Activated B cell treated with CpG ODN at 0.5 μM for 24 hours (primary cell): Measurements from ENCODE around the gene TMEM91. TPM values are rescaled to one million over a fixed set of nuclear protein-coding genes. Genes with fewer than 3 reads are reported as not detected.
A peak's percentile ranks its signal among the peaks of the same experiment; 100 is the strongest.
"Not testable (repeated sequence)": the region's sequence is repeated elsewhere in the genome, so short reads cannot be mapped to it uniquely, and the experiment has no call there.

ENCODE experiments used
- ATAC-seq: fragments of 200-7000 bp; cut with Tn5 transposase; one replicate; pipeline ENCODE4 v1.10.0; 2021; ENCODE audit warnings: low read depth, mild to moderate bottlenecking, moderate library complexity
- CTCF ChIA-PET: fragments of 350-600 bp; sonication (Branson Sonifier 250); formaldehyde crosslinking; loops from one replicate; lab custom pipeline; 2021; ENCODE audit warnings: antibody characterized with exemption; lab: Charles Lee
- POLR2A ChIA-PET: fragments of 350-600 bp; sonication (Branson Sonifier 250); formaldehyde crosslinking; loops from one replicate; lab custom pipeline; 2021; ENCODE audit warnings: antibody characterized with exemption; lab: Charles Lee
- DNase-seq: peaks from one replicate; pipeline ENCODE4 v3.0.0; 2022
- H3K27ac Mint-ChIP-seq: one replicate; pipeline ENCODE4 v1.8.0; 2020; ENCODE audit warnings: mixed read lengths
- H3K27me3 Mint-ChIP-seq: one replicate; pipeline ENCODE4 v1.8.0; 2021; ENCODE audit warnings: mixed read lengths
- H3K36me3 Mint-ChIP-seq: one replicate; pipeline ENCODE4 v1.8.0; 2021; ENCODE audit warnings: low read depth, mixed read lengths
- H3K4me1 Mint-ChIP-seq: one replicate; pipeline ENCODE4 v1.8.0; 2021; ENCODE audit warnings: mixed read lengths
- H3K4me3 Mint-ChIP-seq: one replicate; pipeline ENCODE4 v1.8.0; 2020; ENCODE audit warnings: mild to moderate bottlenecking, mixed read lengths
- H3K9me3 Mint-ChIP-seq: one replicate; pipeline ENCODE4 v1.8.0; 2020; ENCODE audit warnings: mixed read lengths
- intact Hi-C: fragments of 100-400 bp; cut with micrococcal nuclease; formaldehyde crosslinking; loops from one replicate; pipeline ENCODE4 v1.15.1; 2024
- total RNA-seq: library from RNA; stranded (reverse); gene quantifications from 2 replicates; pipeline ENCODE4 v1.2.3, GENCODE V29; 2022
- TF ChIP-seq, protein P1 (sequence below): fragments of 200-600 bp; IDR thresholded peaks from one replicate; pipeline ENCODE4 v1.8.0; 2022; ENCODE audit warnings: antibody characterized with exemption, mild to moderate bottlenecking

Gene TMEM91
- total RNA-seq, 1 donor from 2014 or later: 4.6 TPM

GRCh38 chr19:41373993-41374392 is 2.3 kb upstream of the TMEM91 start:
- ATAC-seq (no peak), DNase-seq (no peak)
- intact Hi-C loops: no loop called here
- TF ChIP-seq, protein P1, sequence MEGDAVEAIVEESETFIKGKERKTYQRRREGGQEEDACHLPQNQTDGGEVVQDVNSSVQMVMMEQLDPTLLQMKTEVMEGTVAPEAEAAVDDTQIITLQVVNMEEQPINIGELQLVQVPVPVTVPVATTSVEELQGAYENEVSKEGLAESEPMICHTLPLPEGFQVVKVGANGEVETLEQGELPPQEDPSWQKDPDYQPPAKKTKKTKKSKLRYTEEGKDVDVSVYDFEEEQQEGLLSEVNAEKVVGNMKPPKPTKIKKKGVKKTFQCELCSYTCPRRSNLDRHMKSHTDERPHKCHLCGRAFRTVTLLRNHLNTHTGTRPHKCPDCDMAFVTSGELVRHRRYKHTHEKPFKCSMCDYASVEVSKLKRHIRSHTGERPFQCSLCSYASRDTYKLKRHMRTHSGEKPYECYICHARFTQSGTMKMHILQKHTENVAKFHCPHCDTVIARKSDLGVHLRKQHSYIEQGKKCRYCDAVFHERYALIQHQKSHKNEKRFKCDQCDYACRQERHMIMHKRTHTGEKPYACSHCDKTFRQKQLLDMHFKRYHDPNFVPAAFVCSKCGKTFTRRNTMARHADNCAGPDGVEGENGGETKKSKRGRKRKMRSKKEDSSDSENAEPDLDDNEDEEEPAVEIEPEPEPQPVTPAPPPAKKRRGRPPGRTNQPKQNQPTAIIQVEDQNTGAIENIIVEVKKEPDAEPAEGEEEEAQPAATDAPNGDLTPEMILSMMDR: no peak
- Mint-ChIP-seq H3K9me3 (no peaks in the 10 kb centered on the region), H3K27me3 (no peaks in the 10 kb centered on the region), H3K36me3 (no peaks in the 10 kb centered on the region), H3K27ac (no peak overlapping the region), H3K4me1 (peaks cover 23% of the 10 kb centered on the region), H3K4me3 (no peak overlapping the region)
- ChIA-PET POLR2A (no interaction called here), CTCF (no interaction called here)

DNA sequence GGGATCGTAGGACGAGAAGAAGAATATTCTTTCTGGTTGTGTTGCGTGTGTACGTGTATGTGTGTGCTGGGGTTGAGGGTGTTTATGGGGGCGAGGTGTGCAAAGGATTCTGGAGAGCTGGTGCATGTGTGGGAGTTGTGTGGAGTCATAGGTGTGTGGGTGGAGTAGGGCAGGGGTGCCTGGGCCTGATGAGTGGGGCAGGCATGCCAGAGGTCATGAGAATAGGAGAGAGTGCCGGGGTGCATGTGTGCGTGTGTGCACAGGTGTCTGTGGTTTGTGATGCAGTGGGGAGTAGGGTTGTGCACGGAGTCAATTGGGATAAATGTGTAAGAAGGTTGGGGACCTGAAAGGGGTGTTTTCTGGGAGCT is 649 bp downstream of the TMEM91 start:
- Mint-ChIP-seq H3K9me3 (no peaks in the 10 kb centered on the region), H3K27me3 (no peaks in the 10 kb centered on the region), H3K36me3 (no peaks in the 10 kb centered on the region), H3K4me3 (peak overlapping the region; percentile 52), H3K27ac (no peak overlapping the region), H3K4me1 (peaks cover 23% of the 10 kb centered on the region)
- intact Hi-C loops: no loop called here
- ATAC-seq (no peak), DNase-seq (no peak)
- ChIA-PET POLR2A (interaction anchor here (0.6 kb wide), 1 partner anchor 173 kb away, joined by 4 read pairs; no protein-coding TSS in a partner anchor), CTCF (no interaction called here)
- TF ChIP-seq, protein P1: no peak

DNA sequence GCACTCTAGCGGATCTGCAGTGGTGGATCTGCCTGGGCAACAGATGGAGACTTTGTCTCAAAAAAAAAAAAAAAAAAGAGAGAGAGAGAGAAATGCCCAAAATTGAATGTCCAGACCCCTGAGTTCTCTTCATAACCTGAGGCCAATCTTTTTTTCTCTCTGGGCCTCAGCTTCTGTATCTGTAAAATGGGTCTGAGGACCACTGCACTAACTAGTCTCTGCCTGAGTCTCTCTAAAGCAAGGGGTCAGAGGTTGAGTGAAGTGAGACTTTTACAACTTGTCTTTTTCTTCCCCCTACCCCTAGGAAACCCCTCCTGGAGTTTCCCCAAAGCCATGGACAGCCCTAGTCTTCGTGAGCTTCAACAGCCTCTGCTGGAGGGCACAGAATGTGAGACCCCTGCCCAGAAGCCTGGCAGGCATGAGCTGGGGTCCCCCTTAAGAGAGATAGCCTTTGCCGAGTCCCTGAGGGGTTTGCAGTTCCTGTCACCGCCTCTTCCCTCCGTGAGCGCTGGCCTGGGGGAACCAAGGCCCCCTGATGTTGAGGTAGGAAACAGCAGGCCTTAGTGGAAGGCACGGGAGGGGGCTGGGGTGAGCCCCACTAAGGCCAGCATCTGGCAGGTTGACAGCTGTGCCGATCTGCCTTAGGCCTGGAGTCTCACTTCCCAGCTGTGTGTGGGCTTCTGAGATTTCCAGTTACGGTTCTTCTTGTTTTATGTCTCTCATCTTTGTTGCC is 1.8 kb downstream of the TMEM91 start:
- Mint-ChIP-seq H3K9me3 (no peaks in the 10 kb centered on the region), H3K27ac (peak overlapping the region; percentile 36), H3K27me3 (no peaks in the 10 kb centered on the region), H3K4me1 (peaks cover 23% of the 10 kb centered on the region), H3K4me3 (no peak overlapping the region), H3K36me3 (peaks cover 4% of the 10 kb centered on the region)
- intact Hi-C loops: no loop called here
- DNase-seq (no peak), ATAC-seq (peak; percentile 88)
- CTCF ChIA-PET: no interaction called here
- POLR2A ChIA-PET: interaction anchor here (2.9 kb wide), 1 partner anchor 14 kb away, joined by 15 read pairs; the partner anchor contains the start of gene B9D2
- TF ChIP-seq, protein P1: no peak

DNA sequence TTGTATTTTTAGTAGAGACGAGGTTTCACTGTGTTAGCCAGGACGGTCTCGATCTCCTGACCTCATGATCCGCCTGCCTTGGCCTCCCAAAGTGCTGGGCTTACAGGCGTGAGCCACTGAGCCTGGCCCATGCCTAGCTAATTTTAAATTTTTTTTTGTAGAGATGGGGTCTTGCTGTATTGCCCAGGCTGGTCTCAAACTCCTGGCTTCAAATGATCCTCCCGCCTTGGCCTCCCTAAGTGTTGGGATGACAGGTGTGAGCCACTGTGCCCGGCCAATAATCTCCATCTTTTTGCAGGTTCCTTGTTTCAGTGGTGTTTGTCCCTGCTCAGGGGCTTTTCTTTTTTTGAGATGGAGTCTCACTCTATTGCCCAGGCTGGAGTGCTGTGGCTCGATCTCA is 5.2 kb downstream of the TMEM91 start:
- Mint-ChIP-seq H3K4me1 (peaks cover 18% of the 10 kb centered on the region), H3K36me3 (peaks cover 18% of the 10 kb centered on the region)
- H3K9me3 Mint-ChIP-seq, H3K4me3 Mint-ChIP-seq, intact Hi-C loops, H3K27ac Mint-ChIP-seq, H3K27me3 Mint-ChIP-seq, ATAC-seq, DNase-seq, CTCF ChIA-PET: not testable (repeated sequence)
- POLR2A ChIA-PET: interaction anchor here (0.7 kb wide), 1 partner anchor 176 kb away, joined by 11 read pairs; no protein-coding TSS in a partner anchor

- Mint-ChIP-seq H3K27ac (no peak overlapping the region), H3K9me3 (no peaks in the 10 kb centered on the region), H3K4me3 (no peak overlapping the region), H3K27me3 (no peaks in the 10 kb centered on the region), H3K36me3 (peaks cover 39% of the 10 kb centered on the region), H3K4me1 (no peaks in the 10 kb centered on the region)
- CTCF ChIA-PET: no interaction called here
- no peak for ATAC-seq
- DNase-seq: no peak
- TF ChIP-seq, protein P1: no peak
- POLR2A ChIA-PET: no interaction called here
- intact Hi-C loops: no loop called here
Measured at GRCh38 chr19:41384351-41384750, 8.0 kb downstream of the TMEM91 start.
